HG03045 (cell line): ENCODE measurements around the gene RELN.
"Not testable (repeated sequence)": the region's sequence is repeated elsewhere in the genome, so short reads cannot be mapped to it uniquely, and the experiment has no call there.

Source experiments
- ATAC-seq: cut with Tn5 transposase; IDR thresholded peaks from one replicate; pipeline ENCODE4 v1.9.1; 2021; ENCODE audit warnings: mild to moderate bottlenecking, moderate library complexity; ENCODE audit not compliant: unreplicated experiment

Gene RELN

GRCh38 chr7:103905997-103906396 lies 83.5 kb downstream of the RELN start:
- no peak for ATAC-seq

- ATAC-seq: no peak
Observed at GRCh38 chr7:103902917-103903316, 86.5 kb downstream of the RELN start.

- ATAC-seq: not testable (repeated sequence)
Observed at GRCh38 chr7:103896826-103897225, 92.6 kb downstream of the RELN start.

- ATAC-seq: no peak
Observed at GRCh38 chr7:103894656-103895596, 94.5 kb downstream of the RELN start.

GRCh38 chr7:103893350-103893749 lies 96.1 kb downstream of the RELN start:
- ATAC-seq: no peak

GRCh38 chr7:103889451-103889850 lies 100.0 kb downstream of the RELN start:
- ATAC-seq: no peak

- ATAC-seq: no peak
Observed at GRCh38 chr7:103888603-103889153, 100.8 kb downstream of the RELN start.

GRCh38 chr7:103887853-103888602 lies 101.4 kb downstream of the RELN start:
- no peak for ATAC-seq

- ATAC-seq: no peak
Observed at GRCh38 chr7:103887050-103887449, 102.4 kb downstream of the RELN start.

- ATAC-seq: no peak
Observed at GRCh38 chr7:103879928-103880600, 109.4 kb downstream of the RELN start.

GRCh38 chr7:103879411-103879810 lies 110.0 kb downstream of the RELN start:
- no peak for ATAC-seq

- ATAC-seq: no peak
Observed at GRCh38 chr7:103877565-103877964, 111.9 kb downstream of the RELN start.

- ATAC-seq: no peak
Observed at GRCh38 chr7:103875718-103876117, 113.7 kb downstream of the RELN start.

- ATAC-seq: no peak
Observed at GRCh38 chr7:103871473-103871872, 118.0 kb downstream of the RELN start.

- no peak for ATAC-seq
Observed at GRCh38 chr7:103870664-103871063, 118.8 kb downstream of the RELN start.

- no peak for ATAC-seq
Observed at GRCh38 chr7:103867874-103868273, 121.6 kb downstream of the RELN start.

- ATAC-seq: no peak
Observed at GRCh38 chr7:103866919-103867318, 122.5 kb downstream of the RELN start.

GRCh38 chr7:103865442-103865841 lies 124.0 kb downstream of the RELN start:
- no peak for ATAC-seq

GRCh38 chr7:103862302-103863035 lies 127.0 kb downstream of the RELN start:
- ATAC-seq: no peak

- ATAC-seq: no peak
Observed at GRCh38 chr7:103859709-103860108, 129.7 kb downstream of the RELN start.
